Pancreas (tissue), 10 donors: ENCODE data around the gene LMX1B. TPM values are rescaled to one million over a fixed set of nuclear protein-coding genes. Genes with fewer than 3 reads are reported as not detected.

ENCODE experiments used
- ATAC-seq, 4 donors: fragments of 200-7000 bp; cut with Tn5 transposase; one replicate each; pipeline versions ENCODE4 v1.8.0 to v1.9.1; 2020; ENCODE audit warnings: mild to moderate bottlenecking in 4 of 4, moderate library complexity in 4 of 4
- DNase-seq, 6 donors: peaks; one replicate each; pipeline ENCODE4 v3.0.0-alpha.2; 2020
- FAIRE-seq: peaks from 2 replicates; lab custom pipeline; 2012; peaks lifted over from hg19 to GRCh38; lab: Jason Lieb, UNC
- H3K27ac ChIP-seq, 4 donors: fragments of 200-600 bp; sonication (generic); 1 replicate in 3 of 4; 2 replicates in 1 of 4; pipeline versions ENCODE4 v1.5.0 to v1.8.0; 2020
- H3K27me3 ChIP-seq, 4 donors: fragments of 200-600 bp; one replicate each; pipeline ENCODE4 v1.8.0; 2021
- H3K36me3 ChIP-seq, 3 donors: fragments of 200-600 bp; sonication (generic) in 1 of 3; one replicate each; pipeline versions ENCODE4 v1.5.0 to v1.8.0; 2020 to 2021
- H3K4me1 ChIP-seq, 3 donors: fragments of 200-600 bp; one replicate each; pipeline ENCODE4 v1.8.0; 2021
- H3K4me3 ChIP-seq, 4 donors: fragments of 200-600 bp; sonication (generic) in 2 of 4; one replicate each; pipeline versions ENCODE4 v1.5.0 to v1.8.0; 2020 to 2021
- H3K9me3 ChIP-seq, 4 donors: fragments of 200-600 bp; one replicate each; pipeline ENCODE4 v1.8.0; 2021
- CTCF ChIP-seq, 4 donors: fragments of 200-600 bp; sonication (generic) in 3 of 4; IDR thresholded peaks; one replicate each; pipeline versions ENCODE4 v1.5.0 to v1.8.0; 2021; ENCODE audit warnings: antibody characterized with exemption in 4 of 4
- WGBS, 2 donors: extraction: QIAGEN DNeasy Blood & Tissue Kit; methylation state at CpG; one replicate each; pipeline ENCODE4 v1.1.7; 2013; 5-methylcytosine and 5-hydroxymethylcytosine counted together
- intact Hi-C, 3 donors: fragments of 100-400 bp; cut with DNase I; formaldehyde crosslinking; loops; one replicate each; pipeline versions ENCODE4 v1.11.1 to v1.14.2; 2022
- polyA plus RNA-seq, 2 donors: library from polyadenylated mRNA; stranded (reverse); fragments of 200-250 nt; gene quantifications; one replicate each; pipeline ENCODE4 v1.2.3, GENCODE V29; 2013
- total RNA-seq, 6 donors: library from RNA; stranded (reverse); fragmentation: NEBNext Ultra II Directional in 4 of 6; extraction: Animal tissue kit (Norgen Biotek cat#: 25700) in 4 of 6; gene quantifications; one replicate each; pipeline versions ENCODE4 v1.2.1 to v1.2.4, GENCODE V29; 2021 to 2023
- donor health status: healthy with polysubstance abuse.
- donor health status: DM: no; HTN: no; CAD: no; lungs with moderate emphysema.
- donor health status: DM: no; HTN: no; CAD: no.
- donor health status: control.
- donor health status: control.
- donor health status: Bipolar disorder and iron deficiency.
- donor health status: DM: yes; HTN: yes; CAD: no.
- donor health status: DM: no; HTN: no; CAD: no.
- donor health status: DM: no; HTN: no; CAD: no.
- donor health status: DM: yes; HTN: yes; CAD: no.

Gene LMX1B
- total and polyA plus RNA-seq, 8 donors = 0.05 to 1.2 (median 0.46) TPM

- DNase-seq (no peak), ATAC-seq (no peak), FAIRE-seq (no peak)
- Histone ChIP-seq H3K27me3 (no peaks in the 10 kb centered on the region), H3K4me1 (peaks cover 0 to 2% (median 1%) of the 10 kb centered on the region in 3 donors), H3K4me3 (no peak overlapping the region), H3K36me3 (no peaks in the 10 kb centered on the region), H3K27ac (no peak overlapping the region), H3K9me3 (no peaks in the 10 kb centered on the region)
- 50 to 59% methylated on average over 1 of the region's 1 CpG for WGBS, 2 donors
- intact Hi-C loops = no loop called here
- TF ChIP-seq CTCF (IDR thresholded peaks at IDR 0.05) = no peak
Measured at GRCh38 chr9:126607086-126607485, 6.6 kb upstream of the LMX1B start.

- Histone ChIP-seq H3K36me3 (no peaks in the 10 kb centered on the region), H3K4me1 (peaks cover 0 to 8% (median 5%) of the 10 kb centered on the region in 3 donors), H3K27ac (no peak overlapping the region), H3K9me3 (no peaks in the 10 kb centered on the region), H3K27me3 (no peaks in the 10 kb centered on the region), H3K4me3 (no peak overlapping the region)
- intact Hi-C loops = no loop called here
- DNase-seq (no peak), FAIRE-seq (no peak), ATAC-seq (no peak)
- no peak for TF ChIP-seq CTCF (IDR thresholded peaks at IDR 0.05)
- WGBS, 2 donors = 71 to 75% methylated on average over 7 of the region's 7 CpGs
Measured at GRCh38 chr9:126607731-126608130, 6.0 kb upstream of the LMX1B start.

GRCh38 chr9:126608551-126608950, 5.2 kb upstream of the LMX1B start:
- 69 to 87% methylated on average over 8 of the region's 8 CpGs for WGBS, 2 donors

GRCh38 chr9:126609191-126609590, 4.5 kb upstream of the LMX1B start:
- FAIRE-seq (no peak), ATAC-seq (no peak), DNase-seq (peak in 1 of 6 donors; percentile 41)
- Histone ChIP-seq H3K4me3 (no peak overlapping the region), H3K27me3 (no peaks in the 10 kb centered on the region), H3K36me3 (no peaks in the 10 kb centered on the region), H3K4me1 (peaks cover 0 to 12% (median 5%) of the 10 kb centered on the region in 3 donors), H3K9me3 (no peaks in the 10 kb centered on the region), H3K27ac (no peak overlapping the region)
- WGBS, 2 donors = 81 to 90% methylated on average over 6 of the region's 6 CpGs
- intact Hi-C loops = no loop called here
- TF ChIP-seq CTCF (IDR thresholded peaks at IDR 0.05) = no peak

More at GRCh38 chr9:126608551-126608950, 5.2 kb upstream of the LMX1B start:
- H3K27me3 ChIP-seq = no peaks in the 10 kb centered on the region
- DNase-seq (peak in 1 of 6 donors; percentile 8), FAIRE-seq (no peak), ATAC-seq (no peak)
- peaks cover 0 to 12% (median 5%) of the 10 kb centered on the region in 3 donors for H3K4me1 ChIP-seq
- no peaks in the 10 kb centered on the region for H3K9me3 ChIP-seq
- no peak overlapping the region for H3K4me3 ChIP-seq
- H3K27ac ChIP-seq = no peak overlapping the region
- no peak for TF ChIP-seq CTCF (IDR thresholded peaks at IDR 0.05)
- intact Hi-C loops = no loop called here
- no peaks in the 10 kb centered on the region for H3K36me3 ChIP-seq

GRCh38 chr9:126609711-126610388, 3.9 kb upstream of the LMX1B start:
- no peak for ATAC-seq
- Histone ChIP-seq H3K27ac (no peak overlapping the region), H3K4me1 (peaks cover 0 to 12% (median 5%) of the 10 kb centered on the region in 3 donors), H3K4me3 (no peak overlapping the region), H3K9me3 (no peaks in the 10 kb centered on the region), H3K36me3 (no peaks in the 10 kb centered on the region), H3K27me3 (peaks cover 0 to 5% (median 0%) of the 10 kb centered on the region in 4 donors)
- no peak for TF ChIP-seq CTCF (IDR thresholded peaks at IDR 0.05)
- peak in 1 of 6 donors; percentile 49 for DNase-seq
- 29 to 39% methylated on average over 23 of the region's 23 CpGs for WGBS, 2 donors
- intact Hi-C loops = loop anchor here in 2 of 3 donors (2.0 to 10.0 kb wide), 4 partner anchors 77 to 175 kb away; no protein-coding TSS in a partner anchor
- FAIRE-seq = no peak
